Bronchus fibroblast of lung (primary cell): ENCODE results near the gene ABCC11. TPM values are rescaled to one million over a fixed set of nuclear protein-coding genes. Genes with fewer than 3 reads are reported as not detected.

Experiments used
- total RNA-seq: library from RNA; depleted of rRNA; stranded (reverse); fragments of >200 nt; gene quantifications from 2 replicates; pipeline ENCODE4 v1.2.3, GENCODE V29; 2015

ABCC11 gene
- under 0.01 TPM in 1 of 2 replicates, not detected in the other for total RNA-seq

GRCh38 chr16:48247311-48247710, at the start of gene ABCC11:
ABCC11 (minus strand) TSS chr16:48247539; CDS start chr16:48231921, 15,618 bp downstream.

GRCh38 chr16:48244080-48244862, 3.1 kb downstream of the ABCC11 start, which contains the start of gene LONP2:
LONP2 (plus strand) TSS chr16:48244300; CDS start chr16:48244389, 89 bp downstream.

GRCh38 chr16:48155926-48156789, 91.2 kb downstream of the ABCC11 start, which contains the start of gene ABCC12:
ABCC12 (minus strand) TSS chr16:48155993; CDS start chr16:48146424, 9,569 bp downstream.

Other genes with a start within 250 kb of the ABCC11 start
- 0.17 TPM in 1 of 2 replicates, not detected in the other for gene ABCC12, start 91.5 kb downstream of the ABCC11 start, total RNA-seq
- gene LONP2, start 3.2 kb downstream of the ABCC11 start, total RNA-seq, result 23.5 and 25.7 TPM in 2 replicates
- 17.2 and 19.3 TPM in 2 replicates for gene SIAH1, start 137.9 kb upstream of the ABCC11 start, total RNA-seq